Trophoblast cell (in vitro differentiated cells and primary cell): ENCODE data around the gene DNAH10.

Experiments
- DNase-seq, 2 donors: peaks; one replicate each; pipeline ENCODE4 v3.0.0-alpha.2; 2016
- H2AFZ ChIP-seq: 2 replicates; pipeline ENCODE4 v1.6.1; 2013; ENCODE audit warnings: low read length, moderate library complexity, mild to moderate bottlenecking; ENCODE audit not compliant: insufficient read depth, poor library complexity
- H2AK5ac ChIP-seq: 2 replicates; pipeline ENCODE4 v1.6.1; 2013; ENCODE audit warnings: mild to moderate bottlenecking, low read length
- H2BK120ac ChIP-seq: 2 replicates; pipeline ENCODE4 v1.6.1; 2013; ENCODE audit warnings: low read length, mild to moderate bottlenecking, moderate library complexity; ENCODE audit not compliant: insufficient read depth, poor library complexity
- H2BK12ac ChIP-seq: 2 replicates; pipeline ENCODE4 v1.6.1; 2013; ENCODE audit warnings: mild to moderate bottlenecking, low read length, moderate library complexity
- H2BK5ac ChIP-seq: 2 replicates; pipeline ENCODE4 v1.6.1; 2013; ENCODE audit warnings: low read length, low read depth, moderate library complexity, mild to moderate bottlenecking; ENCODE audit not compliant: poor library complexity
- H3K14ac ChIP-seq: 2 replicates; pipeline ENCODE4 v1.6.1; 2013; ENCODE audit warnings: mild to moderate bottlenecking, low read length
- H3K18ac ChIP-seq: 2 replicates; pipeline ENCODE4 v1.6.1; 2013; ENCODE audit warnings: mild to moderate bottlenecking, low read length
- H3K23ac ChIP-seq: 2 replicates; pipeline ENCODE4 v1.6.1; 2013; ENCODE audit warnings: low read length
- H3K27ac ChIP-seq: 2 replicates; pipeline ENCODE4 v1.5.1; 2013; ENCODE audit warnings: low read depth, mild to moderate bottlenecking, inconsistent platforms, low read length, moderate library complexity
- H3K27me3 ChIP-seq: 2 replicates; pipeline ENCODE4 v1.6.1; 2013; ENCODE audit warnings: inconsistent platforms, mild to moderate bottlenecking, low read length, moderate library complexity; ENCODE audit not compliant: insufficient read depth
- H3K36me3 ChIP-seq, 2 experiments: 1 replicate in 1 of 2; 2 replicates in 1 of 2; pipeline ENCODE4 v1.6.1; 2013; ENCODE audit warnings: low read length in 2 of 2, mild to moderate bottlenecking in 2 of 2, moderate library complexity in 1 of 2; ENCODE audit not compliant: insufficient read depth in 2 of 2, control insufficient read depth in 1 of 2
- H3K4ac ChIP-seq: 2 replicates; pipeline ENCODE4 v1.6.1; 2013; ENCODE audit warnings: low read depth, mild to moderate bottlenecking, low read length, moderate library complexity
- H3K4me1 ChIP-seq, 2 experiments: 1 replicate in 1 of 2; 2 replicates in 1 of 2; pipeline ENCODE4 v1.6.1; 2013; ENCODE audit warnings: low read length in 2 of 2, mild to moderate bottlenecking in 2 of 2, moderate library complexity in 1 of 2; ENCODE audit not compliant: insufficient read depth in 2 of 2, control insufficient read depth in 1 of 2
- H3K4me2 ChIP-seq: 2 replicates; pipeline ENCODE4 v1.6.1; 2013; ENCODE audit warnings: inconsistent platforms, mild to moderate bottlenecking, low read length, moderate library complexity
- H3K4me3 ChIP-seq: 2 replicates; pipeline ENCODE4 v1.5.1; 2013; ENCODE audit warnings: mild to moderate bottlenecking, low read depth, low read length, inconsistent platforms
- H3K79me1 ChIP-seq: one replicate; pipeline ENCODE4 v1.6.1; 2013; ENCODE audit warnings: low read length
- H3K79me2 ChIP-seq: 2 replicates; pipeline ENCODE4 v1.6.1; 2013; ENCODE audit warnings: low read length, mild to moderate bottlenecking; ENCODE audit not compliant: control insufficient read depth, insufficient read depth, poor library complexity
- H3K9ac ChIP-seq: 2 replicates; pipeline ENCODE4 v1.6.1; 2013; ENCODE audit warnings: mild to moderate bottlenecking, low read length
- H3K9me3 ChIP-seq: 2 replicates; pipeline ENCODE4 v1.6.1; 2013; ENCODE audit warnings: low read depth, mild to moderate bottlenecking, control low read depth, inconsistent platforms, low read length; ENCODE audit not compliant: insufficient read depth
- H4K12ac ChIP-seq: 2 replicates; pipeline ENCODE4 v1.6.1; 2013; ENCODE audit warnings: low read depth, mild to moderate bottlenecking, low read length, moderate library complexity
- H4K8ac ChIP-seq: 2 replicates; pipeline ENCODE4 v1.6.1; 2013; ENCODE audit warnings: low read depth, mild to moderate bottlenecking, low read length, moderate library complexity
- H4K91ac ChIP-seq: one replicate; pipeline ENCODE4 v1.6.1; 2013; ENCODE audit warnings: low read depth, mild to moderate bottlenecking, low read length, moderate library complexity
- WGBS: extraction: QIAGEN DNeasy Blood & Tissue Kit; methylation state at CpG from one replicate; pipeline ENCODE4 v1.1.7; 2013; ENCODE audit warnings: missing lambda C conversion rate; ENCODE audit not compliant: insufficient read length, insufficient coverage; ENCODE audit errors: extremely low coverage; 5-methylcytosine and 5-hydroxymethylcytosine counted together

DNAH10 gene

DNA sequence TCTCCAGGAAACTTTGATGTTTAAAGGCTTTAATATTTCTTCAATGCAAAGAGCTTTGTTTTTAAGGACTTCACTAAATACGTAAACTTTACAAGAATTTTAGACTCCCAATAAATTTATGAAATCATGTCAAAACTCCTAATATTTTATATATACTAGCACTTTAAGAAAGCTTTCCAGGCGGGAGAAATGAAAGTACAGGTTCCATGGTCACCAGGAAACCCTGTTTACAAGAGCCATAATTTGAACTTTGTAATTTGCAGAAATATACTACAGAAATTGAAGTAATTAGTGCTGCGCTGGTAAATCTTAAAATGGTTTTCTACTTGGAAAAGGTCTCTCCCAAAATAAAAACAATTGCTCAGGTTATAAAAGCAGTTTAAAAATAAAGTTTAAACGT is 201.7 kb downstream of the DNAH10 start:
- H3K36me3 ChIP-seq = peaks cover 0 to 5% of the 10 kb centered on the region in 2 experiments
- no CpG with 5 or more reads among the region's 4 CpGs for WGBS
- H2AFZ ChIP-seq = no peak overlapping the region
- no peaks in the 10 kb centered on the region for H3K79me1 ChIP-seq
- H2BK12ac ChIP-seq = no peak overlapping the region
- peaks cover 1 to 2% of the 10 kb centered on the region in 2 experiments for H3K4me1 ChIP-seq
- H3K27ac ChIP-seq = no peak overlapping the region
- no peak overlapping the region for H3K4ac ChIP-seq
- DNase-seq = no peak
- no peak overlapping the region for H3K4me3 ChIP-seq
- H3K27me3 ChIP-seq = no peaks in the 10 kb centered on the region
- no peak overlapping the region for H3K23ac ChIP-seq
- no peak overlapping the region for H2BK5ac ChIP-seq
- H4K91ac ChIP-seq = no peak overlapping the region
- H4K8ac ChIP-seq = no peak overlapping the region
- no peaks in the 10 kb centered on the region for H3K79me2 ChIP-seq
- H3K14ac ChIP-seq = no peak overlapping the region
- H3K4me2 ChIP-seq = no peak overlapping the region
- no peaks in the 10 kb centered on the region for H3K9me3 ChIP-seq
- no peak overlapping the region for H3K18ac ChIP-seq
- no peak overlapping the region for H2BK120ac ChIP-seq
- H2AK5ac ChIP-seq = no peak overlapping the region
- no peak overlapping the region for H3K9ac ChIP-seq
- no peak overlapping the region for H4K12ac ChIP-seq

DNA sequence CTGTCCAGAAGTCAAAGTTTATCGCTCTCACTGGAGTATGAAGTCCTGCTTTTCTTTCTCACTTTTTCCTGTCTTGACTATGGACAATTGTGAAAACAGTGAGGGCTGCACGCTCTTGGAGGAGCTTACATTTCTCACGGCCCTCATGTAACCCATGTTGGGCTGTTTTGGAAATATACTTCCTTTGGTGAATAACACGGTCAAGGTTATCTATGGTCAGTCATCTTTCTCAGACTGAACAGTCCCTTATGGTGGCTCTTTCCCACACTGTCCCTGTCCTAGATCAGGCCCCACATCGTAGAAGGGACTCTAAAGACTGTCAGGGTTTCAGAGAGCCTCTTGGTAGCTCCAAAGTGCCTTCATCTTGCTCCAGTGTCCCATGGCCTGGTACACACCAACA is 203.3 kb downstream of the DNAH10 start:
- H2BK12ac ChIP-seq = no peak overlapping the region
- WGBS = no CpG with 5 or more reads among the region's 5 CpGs

DNA sequence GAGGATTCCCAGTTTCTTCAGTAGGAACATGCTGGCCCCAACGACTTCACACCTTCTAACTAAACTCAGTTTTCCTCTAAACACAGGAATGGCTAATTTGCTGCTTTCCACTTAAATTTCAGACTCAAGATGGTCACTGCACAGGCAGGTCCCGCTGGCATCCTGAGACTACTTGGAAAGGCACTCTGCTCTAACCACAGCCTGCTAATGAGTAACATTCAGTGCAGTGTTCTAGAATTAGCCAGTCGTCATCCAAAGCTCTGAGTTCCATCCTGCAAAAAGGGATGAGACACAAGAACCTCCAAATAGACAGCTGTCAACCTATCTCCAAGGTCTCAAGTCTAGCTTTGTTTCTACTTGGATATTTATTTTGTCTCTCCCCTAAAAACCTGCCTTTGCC is 204.5 kb downstream of the DNAH10 start:
- Histone ChIP-seq H3K9ac (no peak overlapping the region), H3K79me1 (no peaks in the 10 kb centered on the region), H3K9me3 (no peaks in the 10 kb centered on the region), H3K36me3 (peaks cover 0 to 5% of the 10 kb centered on the region in 2 experiments), H3K4me1 (no peaks in the 10 kb centered on the region), H3K27ac (no peak overlapping the region), H3K4ac (no peak overlapping the region), H2BK12ac (no peak overlapping the region), H2BK120ac (no peak overlapping the region), H3K4me2 (no peak overlapping the region), H3K14ac (no peak overlapping the region), H2BK5ac (no peak overlapping the region), H3K23ac (no peak overlapping the region), H4K91ac (no peak overlapping the region), H3K4me3 (no peak overlapping the region), H2AK5ac (no peak overlapping the region), H3K18ac (no peak overlapping the region), H2AFZ (no peak overlapping the region), H3K27me3 (no peaks in the 10 kb centered on the region), H3K79me2 (no peaks in the 10 kb centered on the region), H4K8ac (no peak overlapping the region), H4K12ac (no peak overlapping the region)
- DNase-seq = no peak
- no CpG with 5 or more reads among the region's 3 CpGs for WGBS

More for the DNA sequence above, 203.3 kb downstream of the DNAH10 start:
- Histone ChIP-seq H3K27me3 (no peaks in the 10 kb centered on the region), H3K4me3 (no peak overlapping the region), H2AFZ (no peak overlapping the region), H3K79me2 (no peaks in the 10 kb centered on the region), H3K4me2 (no peak overlapping the region), H2BK120ac (no peak overlapping the region), H3K14ac (no peak overlapping the region), H3K79me1 (no peaks in the 10 kb centered on the region), H3K23ac (no peak overlapping the region), H3K9ac (no peak overlapping the region), H3K9me3 (no peaks in the 10 kb centered on the region), H2AK5ac (no peak overlapping the region), H4K91ac (no peak overlapping the region), H3K4ac (no peak overlapping the region), H3K36me3 (peaks cover 0 to 5% of the 10 kb centered on the region in 2 experiments), H3K4me1 (no peaks in the 10 kb centered on the region), H4K8ac (no peak overlapping the region), H4K12ac (no peak overlapping the region), H3K27ac (no peak overlapping the region), H3K18ac (no peak overlapping the region), H2BK5ac (no peak overlapping the region)
- no peak for DNase-seq

DNA sequence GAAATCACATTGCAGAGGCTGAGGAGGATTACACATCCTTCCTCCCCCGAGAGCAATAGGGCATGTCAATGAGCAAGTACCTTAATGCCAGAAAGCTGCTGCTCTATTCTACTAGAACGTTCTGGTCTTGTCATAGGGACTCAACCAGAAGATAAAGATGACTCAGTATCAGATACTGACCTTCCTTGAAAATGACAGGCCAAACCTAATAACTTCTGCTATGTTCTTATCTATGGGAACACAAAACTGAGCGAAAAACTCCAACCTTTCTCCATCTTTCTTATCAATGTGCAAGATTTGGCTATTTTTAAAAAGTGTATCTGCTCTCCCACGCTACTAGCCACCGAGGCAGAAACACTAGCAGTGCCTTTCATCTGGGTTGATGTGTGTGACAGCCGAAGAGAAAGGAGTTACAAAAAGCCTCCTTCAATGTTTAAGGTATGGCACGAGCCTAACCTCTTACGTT is 205.1 kb downstream of the DNAH10 start:
- H3K9ac ChIP-seq = no peak overlapping the region
- H2AK5ac ChIP-seq = no peak overlapping the region
- H3K18ac ChIP-seq = no peak overlapping the region
- H3K79me1 ChIP-seq = peaks cover 4% of the 10 kb centered on the region
- H3K4me3 ChIP-seq = no peak overlapping the region
- no peak overlapping the region for H2AFZ ChIP-seq
- no peak overlapping the region for H2BK5ac ChIP-seq
- no peak overlapping the region for H3K4ac ChIP-seq
- no peak overlapping the region for H3K4me2 ChIP-seq
- H3K23ac ChIP-seq = no peak overlapping the region
- DNase-seq = no peak
- H3K27ac ChIP-seq = no peak overlapping the region
- no peaks in the 10 kb centered on the region for H3K9me3 ChIP-seq
- no peak overlapping the region for H2BK120ac ChIP-seq
- H4K91ac ChIP-seq = no peak overlapping the region
- WGBS = no CpG with 5 or more reads among the region's 8 CpGs
- peaks cover 5% of the 10 kb centered on the region for H3K79me2 ChIP-seq
- H4K12ac ChIP-seq = no peak overlapping the region
- no peaks in the 10 kb centered on the region for H3K27me3 ChIP-seq
- H3K36me3 ChIP-seq = peaks cover 0 to 5% of the 10 kb centered on the region in 2 experiments
- H2BK12ac ChIP-seq = no peak overlapping the region
- no peak overlapping the region for H3K14ac ChIP-seq
- no peaks in the 10 kb centered on the region for H3K4me1 ChIP-seq
- H4K8ac ChIP-seq = no peak overlapping the region
